B cell (primary cell): ENCODE measurements around the gene RUNDC3A.

ENCODE experiments used
- EZH2 ChIP-seq: IDR thresholded peaks from 2 replicates; pipeline ENCODE4 v1.6.1; 2012; ENCODE audit warnings: borderline replicate concordance, low read depth, mild to moderate bottlenecking, moderate library complexity, low read length; ENCODE audit not compliant: insufficient read depth, poor library complexity, severe bottlenecking
- TF ChIP-seq, protein P1 (sequence below): fragments of 200-600 bp; IDR thresholded peaks from one replicate; pipeline ENCODE4 v1.8.0; 2022; ENCODE audit warnings: antibody characterized with exemption, mild to moderate bottlenecking

DNA sequence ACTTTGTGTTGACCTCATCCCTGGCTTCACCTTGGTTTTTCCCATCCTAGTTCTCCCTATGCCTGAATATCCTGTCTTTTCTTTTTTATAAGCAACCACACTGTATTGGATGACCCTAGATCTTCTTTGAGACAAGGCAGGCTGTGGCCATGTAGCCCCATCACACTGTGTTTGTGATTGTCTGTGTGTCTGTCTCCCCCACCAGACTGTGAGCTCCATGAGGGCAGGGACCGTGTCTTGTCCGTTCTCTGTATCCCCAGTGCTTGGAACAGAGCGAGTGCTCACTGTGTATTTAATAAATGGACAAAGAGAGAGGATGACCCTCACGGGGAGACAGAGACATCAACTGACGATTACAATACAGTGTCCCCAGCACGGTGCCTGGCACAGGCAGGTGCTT lies 9.1 kb downstream of the RUNDC3A start:
- TF ChIP-seq, protein P1, sequence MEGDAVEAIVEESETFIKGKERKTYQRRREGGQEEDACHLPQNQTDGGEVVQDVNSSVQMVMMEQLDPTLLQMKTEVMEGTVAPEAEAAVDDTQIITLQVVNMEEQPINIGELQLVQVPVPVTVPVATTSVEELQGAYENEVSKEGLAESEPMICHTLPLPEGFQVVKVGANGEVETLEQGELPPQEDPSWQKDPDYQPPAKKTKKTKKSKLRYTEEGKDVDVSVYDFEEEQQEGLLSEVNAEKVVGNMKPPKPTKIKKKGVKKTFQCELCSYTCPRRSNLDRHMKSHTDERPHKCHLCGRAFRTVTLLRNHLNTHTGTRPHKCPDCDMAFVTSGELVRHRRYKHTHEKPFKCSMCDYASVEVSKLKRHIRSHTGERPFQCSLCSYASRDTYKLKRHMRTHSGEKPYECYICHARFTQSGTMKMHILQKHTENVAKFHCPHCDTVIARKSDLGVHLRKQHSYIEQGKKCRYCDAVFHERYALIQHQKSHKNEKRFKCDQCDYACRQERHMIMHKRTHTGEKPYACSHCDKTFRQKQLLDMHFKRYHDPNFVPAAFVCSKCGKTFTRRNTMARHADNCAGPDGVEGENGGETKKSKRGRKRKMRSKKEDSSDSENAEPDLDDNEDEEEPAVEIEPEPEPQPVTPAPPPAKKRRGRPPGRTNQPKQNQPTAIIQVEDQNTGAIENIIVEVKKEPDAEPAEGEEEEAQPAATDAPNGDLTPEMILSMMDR = no peak
- TF ChIP-seq EZH2 = no peak
